ENCODE results near the gene TSPAN16. TPM values are rescaled to one million over a fixed set of nuclear protein-coding genes. Genes with fewer than 3 reads are reported as not detected.

TSPAN16 gene
- total and polyA plus RNA-seq, 2 of the 13 experiments (the other 11 are each of a cell fraction or from before 2014, with no cell fraction given): not detected

DNA sequence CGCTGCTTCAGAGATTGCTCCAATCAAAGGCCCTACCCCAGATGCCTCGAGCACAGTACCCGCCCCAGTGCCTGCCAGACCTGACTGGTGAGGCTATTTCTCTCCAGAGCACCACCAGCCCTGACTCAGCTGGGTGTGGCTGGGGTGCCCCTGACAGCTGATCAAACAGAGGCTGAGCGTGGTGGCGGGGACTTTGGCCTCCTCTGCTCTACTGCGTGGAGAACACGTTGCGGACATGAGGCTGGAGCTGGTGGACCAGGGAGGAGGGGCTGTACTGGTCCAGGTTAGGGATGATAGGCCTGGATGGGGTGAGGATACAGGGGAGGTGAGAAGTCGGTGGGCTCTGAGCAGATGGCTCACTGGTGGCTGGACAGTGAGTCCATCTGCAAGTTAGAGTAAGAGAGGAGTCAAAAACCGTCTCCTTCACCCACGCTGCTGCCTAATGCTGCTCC lies 30.1 kb upstream of the TSPAN16 start (continued):
- TF ChIP-seq PRDM15 (CRISPR knock-in tag; IDR thresholded peaks at IDR 0.05) (peak; percentile 24; the same call in 1 of the 2 replicates), KLF9 (CRISPR knock-in tag; IDR thresholded peaks at IDR 0.05; ENCODE audit: low read depth) (peak; percentile 91; the same call in 1 of the 2 replicates), TSC22D2 (CRISPR knock-in tag; IDR thresholded peaks at IDR 0.05; ENCODE audit: borderline replicate concordance) (peak; percentile 89; the same call in 1 of the 2 replicates), MAZ (IDR thresholded peaks at IDR 0.05; ENCODE audit: borderline replicate concordance, low read depth, low read length) (peak; percentile 85; the same call in 1 of the 2 replicates), MAZ (CRISPR knock-in tag; IDR thresholded peaks at IDR 0.05; ENCODE audit: low read depth) (peak; percentile 98), NFE2L2 (IDR thresholded peaks at IDR 0.05; ENCODE audit: low read length) (peak; percentile 7; the same call in 1 of the 2 replicates), RBM22 (optimal IDR thresholded peaks at IDR 0.05; ENCODE audit: low read length) (peak; percentile 61), HMG20A (CRISPR knock-in tag; IDR thresholded peaks at IDR 0.05; ENCODE audit: borderline replicate concordance) (peak; percentile 90), ZNF713 (CRISPR knock-in tag; IDR thresholded peaks at IDR 0.05) (no peak), ZSCAN12 (CRISPR knock-in tag; IDR thresholded peaks at IDR 0.05) (no peak), AGO1 (IDR thresholded peaks at IDR 0.05; ENCODE audit: low read depth, low read length, poor library complexity, severe bottlenecking) (no peak), NFKB2 (CRISPR knock-in tag; IDR thresholded peaks at IDR 0.05; ENCODE audit: borderline replicate concordance) (peak; percentile 99), CBX5 (CRISPR knock-in tag; IDR thresholded peaks at IDR 0.05; ENCODE audit: borderline replicate concordance) (peak; percentile 88; the same call in 1 of the 2 replicates), ZNF430 (CRISPR knock-in tag; IDR thresholded peaks at IDR 0.05) (peak; percentile 98), ZNF432 (CRISPR knock-in tag; IDR thresholded peaks at IDR 0.05; ENCODE audit: borderline replicate concordance) (no peak), ZNF703 (CRISPR knock-in tag; IDR thresholded peaks at IDR 0.05; ENCODE audit: borderline replicate concordance) (no peak), HNF4G (IDR thresholded peaks at IDR 0.05; ENCODE audit: borderline replicate concordance, low read depth, low read length) (peak; percentile 100), HNF4G (CRISPR knock-in tag; IDR thresholded peaks at IDR 0.05; ENCODE audit: borderline replicate concordance, low read depth) (peak; percentile 99), ZSCAN30 (CRISPR knock-in tag; IDR thresholded peaks at IDR 0.05) (no peak), ZNF576 (CRISPR knock-in tag; IDR thresholded peaks at IDR 0.05) (peak; percentile 80; the same call in 1 of the 2 replicates), ELF1 (CRISPR knock-in tag; IDR thresholded peaks at IDR 0.05) (peak; percentile 62), KDM3A (CRISPR knock-in tag; IDR thresholded peaks at IDR 0.05; ENCODE audit: low read depth) (peak; percentile 98), SMAD1 (CRISPR knock-in tag; IDR thresholded peaks at IDR 0.05; ENCODE audit: borderline replicate concordance, low read depth) (peak; percentile 89; the same call in 1 of the 2 replicates)
- TF ChIP-seq, protein P1, sequence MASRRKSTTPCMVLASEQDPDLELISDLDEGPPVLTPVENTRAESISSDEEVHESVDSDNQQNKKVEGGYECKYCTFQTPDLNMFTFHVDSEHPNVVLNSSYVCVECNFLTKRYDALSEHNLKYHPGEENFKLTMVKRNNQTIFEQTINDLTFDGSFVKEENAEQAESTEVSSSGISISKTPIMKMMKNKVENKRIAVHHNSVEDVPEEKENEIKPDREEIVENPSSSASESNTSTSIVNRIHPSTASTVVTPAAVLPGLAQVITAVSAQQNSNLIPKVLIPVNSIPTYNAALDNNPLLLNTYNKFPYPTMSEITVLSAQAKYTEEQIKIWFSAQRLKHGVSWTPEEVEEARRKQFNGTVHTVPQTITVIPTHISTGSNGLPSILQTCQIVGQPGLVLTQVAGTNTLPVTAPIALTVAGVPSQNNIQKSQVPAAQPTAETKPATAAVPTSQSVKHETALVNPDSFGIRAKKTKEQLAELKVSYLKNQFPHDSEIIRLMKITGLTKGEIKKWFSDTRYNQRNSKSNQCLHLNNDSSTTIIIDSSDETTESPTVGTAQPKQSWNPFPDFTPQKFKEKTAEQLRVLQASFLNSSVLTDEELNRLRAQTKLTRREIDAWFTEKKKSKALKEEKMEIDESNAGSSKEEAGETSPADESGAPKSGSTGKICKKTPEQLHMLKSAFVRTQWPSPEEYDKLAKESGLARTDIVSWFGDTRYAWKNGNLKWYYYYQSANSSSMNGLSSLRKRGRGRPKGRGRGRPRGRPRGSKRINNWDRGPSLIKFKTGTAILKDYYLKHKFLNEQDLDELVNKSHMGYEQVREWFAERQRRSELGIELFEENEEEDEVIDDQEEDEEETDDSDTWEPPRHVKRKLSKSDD (CRISPR knock-in tag; IDR thresholded peaks at IDR 0.05; ENCODE audit: low read depth): peak; percentile 77; the same call in 1 of the 2 replicates
